Activated CD4-positive, alpha-beta T cell treated with anti-CD3 and anti-CD28 coated beads, Interleukin-10, Interleukin-2, amounts not matched to agents 100 ng/mL and 50 ng/mL, durations not matched to agents 16 hours and 8 hours (primary cell): ENCODE data around the gene PCDHGB5.
"Not testable (repeated sequence)": the region's sequence is repeated elsewhere in the genome, so short reads cannot be mapped to it uniquely, and the experiment has no call there.

ENCODE experiments used
- DNase-seq: peaks from one replicate; pipeline ENCODE4 v3.0.0-alpha.2; 2020

The PCDHGB5 gene

DNA sequence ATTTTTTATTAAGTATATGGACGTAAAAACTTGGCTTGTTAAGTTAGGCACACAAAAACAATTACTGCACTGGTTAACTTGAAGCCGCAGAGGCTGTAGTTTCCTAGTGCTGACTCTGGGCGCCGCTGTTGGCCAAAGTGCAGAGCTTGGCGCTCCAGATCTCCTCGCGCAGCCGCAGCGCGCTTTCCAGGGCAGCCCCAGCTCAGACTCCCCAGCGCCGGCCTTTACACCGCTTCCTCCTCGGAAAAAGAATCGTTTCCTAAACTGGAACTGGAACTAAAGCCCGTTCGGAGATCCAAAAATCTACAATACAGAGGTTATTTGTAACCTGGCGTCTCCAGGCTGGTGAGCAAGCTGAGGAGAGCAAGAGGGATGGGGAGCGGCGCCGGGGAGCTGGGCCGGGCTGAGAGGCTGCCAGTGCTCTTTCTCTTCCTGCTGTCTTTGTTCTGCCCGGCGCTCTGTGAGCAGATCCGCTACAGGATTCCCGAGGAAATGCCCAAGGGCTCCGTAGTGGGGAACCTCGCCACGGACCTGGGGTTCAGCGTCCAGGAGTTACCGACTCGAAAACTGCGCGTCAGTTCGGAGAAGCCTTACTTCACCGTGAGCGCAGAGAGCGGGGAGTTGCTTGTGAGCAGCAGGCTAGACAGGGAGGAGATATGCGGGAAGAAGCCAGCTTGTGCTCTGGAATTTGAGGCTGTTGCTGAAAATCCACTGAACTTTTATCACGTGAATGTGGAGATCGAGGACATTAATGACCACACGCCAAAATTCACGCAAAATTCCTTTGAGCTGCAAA lies at the start of gene PCDHGB5:
TSS of gene PCDHGB5 (plus strand) at position 192 of the 796 bp plus-strand sequence. CDS start at position 373, 181 bp downstream.
- peak; percentile 52 for DNase-seq

DNA sequence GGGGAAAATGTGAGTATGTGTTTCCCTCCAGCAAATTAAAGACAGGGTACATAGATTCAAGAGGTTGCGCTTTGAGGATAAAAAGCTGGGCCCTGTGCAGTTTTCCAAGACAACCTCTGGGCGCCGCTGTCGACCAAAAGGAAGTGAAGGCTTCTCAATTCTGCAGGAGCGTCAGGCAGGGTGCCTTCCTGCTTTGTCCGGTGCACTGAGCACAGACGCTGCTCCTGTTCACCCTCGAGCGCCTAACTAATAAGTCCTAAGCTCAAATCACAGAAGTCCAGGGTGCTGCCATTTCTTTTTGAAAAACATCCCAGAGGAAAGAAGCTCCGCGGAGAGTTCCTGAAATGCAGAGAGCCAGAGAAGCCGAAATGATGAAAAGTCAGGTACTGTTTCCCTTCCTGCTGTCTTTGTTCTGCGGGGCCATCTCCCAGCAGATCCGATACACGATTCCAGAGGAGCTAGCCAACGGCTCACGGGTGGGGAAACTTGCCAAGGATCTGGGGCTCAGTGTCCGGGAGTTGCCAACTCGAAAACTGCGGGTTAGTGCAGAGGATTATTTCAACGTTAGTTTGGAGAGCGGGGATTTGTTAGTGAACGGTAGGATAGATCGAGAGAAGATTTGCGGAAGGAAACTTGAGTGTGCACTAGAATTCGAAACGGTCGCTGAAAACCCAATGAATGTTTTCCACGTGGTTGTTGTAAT lies 47.7 kb upstream of the PCDHGB5 start, which contains the start of gene PCDHGB1:
TSS of gene PCDHGB1 (plus strand) at position 183 of the 703 bp plus-strand sequence. CDS start at position 345, 162 bp downstream.
- peak; percentile 23 for DNase-seq

DNA sequence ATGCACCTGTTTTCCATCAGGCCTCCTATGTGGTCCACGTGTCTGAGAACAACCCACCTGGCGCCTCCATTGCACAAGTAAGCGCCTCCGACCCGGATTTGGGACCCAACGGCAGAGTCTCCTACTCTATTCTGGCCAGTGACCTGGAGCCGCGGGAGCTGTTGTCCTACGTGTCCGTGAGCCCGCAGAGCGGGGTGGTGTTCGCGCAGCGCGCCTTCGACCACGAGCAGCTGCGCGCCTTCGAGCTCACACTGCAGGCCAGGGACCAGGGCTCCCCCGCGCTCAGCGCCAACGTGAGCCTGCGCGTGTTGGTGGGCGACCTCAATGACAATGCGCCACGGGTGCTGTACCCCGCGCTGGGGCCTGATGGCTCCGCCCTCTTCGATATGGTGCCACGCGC lies 46.2 kb upstream of the PCDHGB5 start:
- DNase-seq: no peak

DNA sequence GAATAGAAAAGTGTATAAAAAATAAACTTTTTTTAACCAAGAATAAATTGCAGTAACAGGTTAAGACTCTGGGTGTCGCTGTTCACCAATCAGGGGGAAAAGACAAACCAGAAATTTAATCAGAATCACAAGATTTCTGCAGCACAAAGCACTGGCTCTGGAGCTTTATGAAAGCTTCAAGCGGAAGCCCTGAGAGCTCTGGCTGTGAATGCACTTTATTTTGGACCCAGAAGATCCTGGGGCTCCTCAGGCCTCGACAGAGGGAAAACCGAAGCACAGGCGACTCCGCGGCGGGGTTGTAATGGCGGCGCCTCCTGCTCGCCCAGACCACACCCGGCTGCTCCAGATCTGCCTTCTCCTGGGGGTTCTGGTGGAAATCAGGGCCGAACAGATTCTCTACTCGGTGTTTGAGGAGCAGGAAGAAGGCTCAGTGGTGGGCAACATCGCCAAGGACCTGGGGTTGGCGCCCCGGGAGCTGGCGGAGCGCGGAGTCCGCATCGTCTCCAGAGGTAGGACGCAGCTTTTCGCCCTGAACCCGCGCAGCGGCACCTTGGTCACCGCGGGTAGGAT lies 42.8 kb upstream of the PCDHGB5 start, which contains the start of gene PCDHGA4:
TSS of gene PCDHGA4 (plus strand) at position 122 of the 570 bp plus-strand sequence. CDS start at position 209, 87 bp downstream.
- DNase-seq: no peak

GRCh38 chr5:141355641-141356040 lies 42.1 kb upstream of the PCDHGB5 start:
- DNase-seq: no peak

GRCh38 chr5:141356133-141356532 lies 41.6 kb upstream of the PCDHGB5 start:
- no peak for DNase-seq

- no peak for DNase-seq
Measured at GRCh38 chr5:141356950-141357349, 40.8 kb upstream of the PCDHGB5 start.

DNA sequence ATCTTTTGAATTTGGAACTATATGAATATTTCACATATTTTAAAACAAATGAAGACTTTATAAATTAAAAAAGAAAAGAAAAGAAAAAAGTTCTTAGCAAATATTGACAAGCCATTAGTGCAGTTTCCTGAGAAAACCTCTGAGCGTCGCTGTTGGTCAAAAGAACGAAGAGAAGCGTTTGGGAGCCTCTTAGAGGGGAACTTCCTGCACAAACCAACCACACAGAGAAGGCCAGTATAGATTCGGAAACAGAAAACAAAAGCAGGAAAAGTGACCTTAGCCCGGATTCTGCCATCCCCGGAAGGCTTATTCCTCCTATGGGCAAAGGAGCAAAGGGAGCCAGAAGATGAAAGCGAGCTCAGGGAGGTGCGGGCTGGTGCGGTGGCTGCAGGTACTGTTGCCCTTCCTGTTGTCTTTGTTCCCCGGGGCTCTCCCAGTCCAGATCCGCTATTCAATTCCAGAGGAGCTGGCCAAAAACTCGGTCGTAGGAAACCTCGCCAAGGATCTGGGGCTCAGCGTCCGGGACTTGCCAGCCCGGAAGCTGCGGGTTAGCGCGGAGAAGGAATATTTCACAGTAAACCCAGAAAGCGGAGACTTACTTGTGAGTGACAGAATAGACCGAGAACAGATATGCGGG lies 37.8 kb upstream of the PCDHGB5 start, which contains the start of gene PCDHGB2:
TSS of gene PCDHGB2 (plus strand) at position 205 of the 637 bp plus-strand sequence. CDS start at position 347, 142 bp downstream.
- DNase-seq: peak; percentile 4

GRCh38 chr5:141360685-141361084 lies 37.1 kb upstream of the PCDHGB5 start:
- no peak for DNase-seq

DNA sequence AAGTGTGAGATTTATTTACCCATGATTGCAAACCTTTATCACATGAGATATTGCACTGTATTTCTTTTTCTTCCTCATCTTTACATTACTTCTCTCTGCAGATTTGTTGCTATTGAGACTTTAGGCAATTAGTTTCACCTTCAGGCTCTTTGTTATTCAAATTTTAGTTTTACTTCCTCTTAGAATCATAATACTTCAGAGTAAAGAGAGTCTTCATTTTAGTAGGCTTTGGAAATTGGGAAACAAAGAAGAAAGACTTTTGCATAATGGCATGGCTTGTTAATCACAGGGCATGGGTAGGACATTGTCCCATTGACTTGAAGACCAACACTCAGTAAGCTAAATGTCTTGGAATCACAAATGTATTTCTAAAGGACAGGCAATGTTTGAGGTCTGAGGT lies 35.0 kb upstream of the PCDHGB5 start:
- no peak for DNase-seq

GRCh38 chr5:141363952-141364660 lies 33.6 kb upstream of the PCDHGB5 start, which contains the start of gene PCDHGA5:
PCDHGA5 (plus strand) TSS chr5:141364162; CDS start chr5:141364331, 169 bp downstream.
- no peak for DNase-seq

- DNase-seq: no peak
Measured at GRCh38 chr5:141366016-141366896, 31.5 kb upstream of the PCDHGB5 start.

GRCh38 chr5:141369994-141370848 lies 27.5 kb upstream of the PCDHGB5 start, which contains the start of gene PCDHGB3:
PCDHGB3 (plus strand) TSS chr5:141370242; CDS start chr5:141370395, 153 bp downstream.
- DNase-seq: peak; percentile 41

GRCh38 chr5:141371572-141372475 lies 25.9 kb upstream of the PCDHGB5 start:
- no peak for DNase-seq

- DNase-seq: no peak
Measured at GRCh38 chr5:141373673-141374317, 24.0 kb upstream of the PCDHGB5 start, which contains the start of gene PCDHGA6. PCDHGA6 (plus strand) TSS chr5:141373891; CDS start chr5:141374084, 193 bp downstream.

GRCh38 chr5:141374627-141375026 lies 23.1 kb upstream of the PCDHGB5 start:
- no peak for DNase-seq

DNA sequence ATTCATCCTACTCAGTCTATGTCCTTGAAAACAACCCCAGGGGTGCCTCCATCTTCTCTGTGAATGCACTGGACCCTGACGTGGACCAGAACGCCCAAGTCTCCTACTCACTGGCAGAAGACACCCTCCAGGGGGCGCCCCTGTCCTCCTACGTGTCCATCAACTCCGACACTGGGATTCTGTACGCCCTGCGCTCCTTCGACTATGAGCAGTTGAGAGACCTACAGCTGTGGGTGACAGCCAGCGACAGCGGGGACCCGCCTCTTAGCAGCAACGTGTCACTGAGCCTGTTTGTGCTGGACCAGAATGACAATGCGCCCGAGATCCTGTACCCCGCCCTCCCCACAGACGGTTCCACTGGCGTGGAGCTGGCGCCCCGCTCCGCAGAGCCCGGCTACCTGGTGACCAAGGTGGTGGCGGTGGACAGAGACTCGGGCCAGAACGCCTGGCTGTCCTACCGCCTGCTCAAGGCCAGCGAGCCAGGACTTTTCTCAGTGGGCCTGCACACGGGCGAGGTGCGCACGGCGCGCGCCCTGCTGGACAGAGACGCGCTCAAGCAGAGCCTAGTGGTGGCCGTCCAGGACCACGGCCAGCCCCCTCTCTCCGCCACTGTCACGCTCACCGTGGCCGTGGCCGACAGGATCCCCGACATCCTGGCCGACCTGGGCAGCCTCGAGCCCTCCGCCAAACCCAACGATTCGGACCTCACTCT lies 22.1 kb upstream of the PCDHGB5 start:
- DNase-seq: not testable (repeated sequence)
